HEK293 (cell line): ENCODE results near the gene HAT1.

Experiments used
- CTCF ChIA-PET: fragments of 350-600 bp; formaldehyde crosslinking; extraction: SDS; loops from one replicate; lab custom pipeline; 2021; ENCODE audit warnings: antibody characterized with exemption; lab: Yijun Ruan, JAX
- POLR2A ChIA-PET: fragments of 300-600 bp; formaldehyde crosslinking; extraction: SDS; loops from one replicate; lab custom pipeline; 2020; ENCODE audit warnings: antibody characterized with exemption, inconsistent platforms; lab: Yijun Ruan, JAX
- H3K27ac ChIP-seq: fragments of 200-500 bp; sonication (Bioruptor generic); 2 replicates; pipeline ENCODE4 v1.5.1; 2014; ENCODE audit warnings: low read depth, low read length, control low read depth, inconsistent platforms; ENCODE audit errors: extremely low read depth
- H3K36me3 ChIP-seq, 2 experiments: fragments of 200-500 bp in 1 of 2; sonication (Bioruptor generic) in 1 of 2; 1 replicate in 1 of 2; 2 replicates in 1 of 2; pipeline ENCODE4 v1.5.1; 2014 to 2017; ENCODE audit warnings: inconsistent platforms in 2 of 2, low read length in 2 of 2; ENCODE audit not compliant: control insufficient read depth in 2 of 2, insufficient read depth in 1 of 2
- H3K4me1 ChIP-seq: fragments of 200-500 bp; sonication (Bioruptor generic); 2 replicates; pipeline ENCODE4 v1.5.1; 2014; ENCODE audit warnings: mild to moderate bottlenecking, low read length, inconsistent platforms; ENCODE audit not compliant: control insufficient read depth, insufficient read depth
- H3K4me3 ChIP-seq: 2 replicates; pipeline ENCODE4 v1.5.1; 2011; ENCODE audit warnings: low read depth, mild to moderate bottlenecking, control low read depth, low read length, moderate library complexity
- H3K9me3 ChIP-seq: fragments of 200-500 bp; sonication (Bioruptor generic); 2 replicates; pipeline ENCODE4 v1.5.1; 2014; ENCODE audit warnings: low read depth, low read length, inconsistent platforms; ENCODE audit not compliant: control insufficient read depth, insufficient read depth
- GLIS2 ChIP-seq: fragments of 450-650 bp; formaldehyde crosslinking; IDR thresholded peaks from 2 replicates; pipeline ENCODE4 v1.5.1; 2016; ENCODE audit warnings: missing biosample characterization, missing genetic modification characterization
- KLF1 ChIP-seq: fragments of 450-650 bp; formaldehyde crosslinking; IDR thresholded peaks from 2 replicates; pipeline ENCODE4 v1.5.1; 2016; ENCODE audit warnings: missing biosample characterization, missing genetic modification characterization
- SALL2 ChIP-seq: fragments of 450-650 bp; formaldehyde crosslinking; IDR thresholded peaks from 2 replicates; pipeline ENCODE4 v1.5.0; 2017; ENCODE audit warnings: missing biosample characterization, mild to moderate bottlenecking, missing genetic modification characterization, borderline replicate concordance
- ZFP3 ChIP-seq: fragments of 450-650 bp; formaldehyde crosslinking; IDR thresholded peaks from 2 replicates; pipeline ENCODE4 v1.5.1; 2016; ENCODE audit warnings: low read depth, missing biosample characterization, missing genetic modification characterization
- ZFP37 ChIP-seq: fragments of 450-650 bp; formaldehyde crosslinking; IDR thresholded peaks from 2 replicates; pipeline ENCODE4 v1.5.1; 2016; ENCODE audit warnings: missing biosample characterization, missing genetic modification characterization
- ZNF133 ChIP-seq: fragments of 450-650 bp; formaldehyde crosslinking; IDR thresholded peaks from 2 replicates; pipeline ENCODE4 v1.5.1; 2016; ENCODE audit warnings: missing biosample characterization, missing genetic modification characterization
- ZNF146 ChIP-seq: fragments of 450-650 bp; formaldehyde crosslinking; IDR thresholded peaks from 2 replicates; pipeline ENCODE4 v1.5.1; 2016; ENCODE audit warnings: missing biosample characterization, missing genetic modification characterization
- ZNF23 ChIP-seq: fragments of 450-650 bp; formaldehyde crosslinking; IDR thresholded peaks from 2 replicates; pipeline ENCODE4 v1.5.1; 2016; ENCODE audit warnings: missing biosample characterization, missing genetic modification characterization, borderline replicate concordance
- ZNF501 ChIP-seq: fragments of 450-650 bp; formaldehyde crosslinking; IDR thresholded peaks from 2 replicates; pipeline ENCODE4 v1.5.1; 2016; ENCODE audit warnings: missing biosample characterization, missing genetic modification characterization
- ZNF510 ChIP-seq: fragments of 450-650 bp; formaldehyde crosslinking; IDR thresholded peaks from 2 replicates; pipeline ENCODE4 v1.5.1; 2018; ENCODE audit warnings: mild to moderate bottlenecking, missing genetic modification characterization, missing biosample characterization; ENCODE audit not compliant: insufficient replicate concordance
- ZNF623 ChIP-seq: fragments of 450-650 bp; formaldehyde crosslinking; IDR thresholded peaks from 2 replicates; pipeline ENCODE4 v1.5.1; 2016; ENCODE audit warnings: missing biosample characterization, missing genetic modification characterization
- ZNF776 ChIP-seq: fragments of 450-650 bp; formaldehyde crosslinking; IDR thresholded peaks from 2 replicates; pipeline ENCODE4 v1.5.0; 2017; ENCODE audit warnings: missing biosample characterization, missing genetic modification characterization, borderline replicate concordance
- ZNF830 ChIP-seq: fragments of 450-650 bp; IDR thresholded peaks from 2 replicates; pipeline ENCODE4 v1.5.0; 2018; ENCODE audit warnings: missing biosample characterization, missing genetic modification characterization, low read depth, mild to moderate bottlenecking, moderate library complexity
- TF ChIP-seq, protein P1 (sequence below): fragments of 450-650 bp; formaldehyde crosslinking; IDR thresholded peaks from 2 replicates; pipeline ENCODE4 v1.5.1; 2016; ENCODE audit warnings: missing biosample characterization, missing genetic modification characterization
- TF ChIP-seq, protein P2 (sequence below): fragments of 450-650 bp; formaldehyde crosslinking; IDR thresholded peaks from 2 replicates; pipeline ENCODE4 v1.5.1; 2016; ENCODE audit warnings: missing biosample characterization, missing genetic modification characterization
- TF ChIP-seq, protein P3 (sequence below): fragments of 450-650 bp; formaldehyde crosslinking; IDR thresholded peaks from 2 replicates; pipeline ENCODE4 v1.5.1; 2016; ENCODE audit warnings: missing biosample characterization, missing genetic modification characterization
- TF ChIP-seq, protein P4 (sequence below): fragments of 450-650 bp; formaldehyde crosslinking; IDR thresholded peaks from 2 replicates; pipeline ENCODE4 v1.5.1; 2017; ENCODE audit warnings: missing biosample characterization, missing genetic modification characterization
- TF ChIP-seq, protein P5 (sequence below): fragments of 450-650 bp; formaldehyde crosslinking; IDR thresholded peaks from 2 replicates; pipeline ENCODE4 v1.5.1; 2016; ENCODE audit warnings: missing biosample characterization, missing genetic modification characterization

Gene HAT1

DNA sequence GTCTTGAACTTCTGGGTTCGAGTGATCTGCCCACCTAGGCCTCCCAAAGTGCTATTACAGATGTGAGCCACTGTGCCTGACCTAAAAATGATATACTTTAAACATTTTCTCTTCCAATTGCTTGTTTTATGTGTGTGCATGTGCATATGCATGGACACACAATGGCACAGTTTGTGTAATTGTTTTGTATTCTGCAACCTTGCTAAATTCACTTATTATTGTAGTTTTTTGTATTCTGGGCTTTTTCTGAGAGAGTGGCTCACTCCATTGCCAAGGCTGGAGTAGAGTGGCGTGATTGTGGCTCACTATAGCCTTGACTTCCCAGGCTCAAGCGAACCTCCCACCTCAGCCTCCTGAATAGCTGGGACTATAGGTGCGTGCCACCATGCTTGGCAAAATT is 8.1 kb downstream of the HAT1 start:
- H3K4me3 ChIP-seq = no peak overlapping the region
- no peaks in the 10 kb centered on the region for H3K4me1 ChIP-seq
- H3K9me3 ChIP-seq = no peaks in the 10 kb centered on the region
- peaks cover 40 to 71% of the 10 kb centered on the region in 2 experiments for H3K36me3 ChIP-seq
- TF ChIP-seq ZNF510 (no peak), ZNF623 (tag by site-specific recombination) (no peak), ZFP3 (tag by site-specific recombination) (no peak), KLF1 (tag by site-specific recombination) (no peak), ZNF830 (tag by site-specific recombination) (no peak), ZNF146 (tag by site-specific recombination) (no peak), SALL2 (tag by site-specific recombination) (no peak), ZNF776 (tag by site-specific recombination) (no peak), ZNF501 (tag by site-specific recombination) (no peak), ZNF133 (tag by site-specific recombination) (no peak), ZNF23 (no peak), GLIS2 (tag by site-specific recombination) (no peak), ZFP37 (no peak)
- TF ChIP-seq, protein P1, sequence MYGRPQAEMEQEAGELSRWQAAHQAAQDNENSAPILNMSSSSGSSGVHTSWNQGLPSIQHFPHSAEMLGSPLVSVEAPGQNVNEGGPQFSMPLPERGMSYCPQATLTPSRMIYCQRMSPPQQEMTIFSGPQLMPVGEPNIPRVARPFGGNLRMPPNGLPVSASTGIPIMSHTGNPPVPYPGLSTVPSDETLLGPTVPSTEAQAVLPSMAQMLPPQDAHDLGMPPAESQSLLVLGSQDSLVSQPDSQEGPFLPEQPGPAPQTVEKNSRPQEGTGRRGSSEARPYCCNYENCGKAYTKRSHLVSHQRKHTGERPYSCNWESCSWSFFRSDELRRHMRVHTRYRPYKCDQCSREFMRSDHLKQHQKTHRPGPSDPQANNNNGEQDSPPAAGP = no peak
- TF ChIP-seq, protein P2, sequence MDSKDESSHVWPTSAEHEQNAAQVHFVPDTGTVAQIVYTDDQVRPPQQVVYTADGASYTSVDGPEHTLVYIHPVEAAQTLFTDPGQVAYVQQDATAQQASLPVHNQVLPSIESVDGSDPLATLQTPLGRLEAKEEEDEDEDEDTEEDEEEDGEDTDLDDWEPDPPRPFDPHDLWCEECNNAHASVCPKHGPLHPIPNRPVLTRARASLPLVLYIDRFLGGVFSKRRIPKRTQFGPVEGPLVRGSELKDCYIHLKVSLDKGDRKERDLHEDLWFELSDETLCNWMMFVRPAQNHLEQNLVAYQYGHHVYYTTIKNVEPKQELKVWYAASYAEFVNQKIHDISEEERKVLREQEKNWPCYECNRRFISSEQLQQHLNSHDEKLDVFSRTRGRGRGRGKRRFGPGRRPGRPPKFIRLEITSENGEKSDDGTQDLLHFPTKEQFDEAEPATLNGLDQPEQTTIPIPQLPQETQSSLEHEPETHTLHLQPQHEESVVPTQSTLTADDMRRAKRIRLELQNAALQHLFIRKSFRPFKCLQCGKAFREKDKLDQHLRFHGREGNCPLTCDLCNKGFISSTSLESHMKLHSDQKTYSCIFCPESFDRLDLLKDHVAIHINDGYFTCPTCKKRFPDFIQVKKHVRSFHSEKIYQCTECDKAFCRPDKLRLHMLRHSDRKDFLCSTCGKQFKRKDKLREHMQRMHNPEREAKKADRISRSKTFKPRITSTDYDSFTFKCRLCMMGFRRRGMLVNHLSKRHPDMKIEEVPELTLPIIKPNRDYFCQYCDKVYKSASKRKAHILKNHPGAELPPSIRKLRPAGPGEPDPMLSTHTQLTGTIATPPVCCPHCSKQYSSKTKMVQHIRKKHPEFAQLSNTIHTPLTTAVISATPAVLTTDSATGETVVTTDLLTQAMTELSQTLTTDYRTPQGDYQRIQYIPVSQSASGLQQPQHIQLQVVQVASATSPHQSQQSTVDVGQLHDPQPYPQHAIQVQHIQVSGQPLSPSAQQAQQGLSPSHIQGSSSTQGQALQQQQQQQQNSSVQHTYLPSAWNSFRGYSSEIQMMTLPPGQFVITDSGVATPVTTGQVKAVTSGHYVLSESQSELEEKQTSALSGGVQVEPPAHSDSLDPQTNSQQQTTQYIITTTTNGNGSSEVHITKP (tag by site-specific recombination) = no peak
- TF ChIP-seq, protein P3, sequence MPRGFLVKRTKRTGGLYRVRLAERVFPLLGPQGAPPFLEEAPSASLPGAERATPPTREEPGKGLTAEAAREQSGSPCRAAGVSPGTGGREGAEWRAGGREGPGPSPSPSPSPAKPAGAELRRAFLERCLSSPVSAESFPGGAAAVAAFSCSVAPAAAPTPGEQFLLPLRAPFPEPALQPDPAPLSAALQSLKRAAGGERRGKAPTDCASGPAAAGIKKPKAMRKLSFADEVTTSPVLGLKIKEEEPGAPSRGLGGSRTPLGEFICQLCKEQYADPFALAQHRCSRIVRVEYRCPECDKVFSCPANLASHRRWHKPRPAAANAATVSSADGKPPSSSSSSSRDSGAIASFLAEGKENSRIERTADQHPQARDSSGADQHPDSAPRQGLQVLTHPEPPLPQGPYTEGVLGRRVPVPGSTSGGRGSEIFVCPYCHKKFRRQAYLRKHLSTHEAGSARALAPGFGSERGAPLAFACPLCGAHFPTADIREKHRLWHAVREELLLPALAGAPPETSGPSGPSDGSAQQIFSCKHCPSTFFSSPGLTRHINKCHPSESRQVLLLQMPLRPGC = no peak
- TF ChIP-seq, protein P4, sequence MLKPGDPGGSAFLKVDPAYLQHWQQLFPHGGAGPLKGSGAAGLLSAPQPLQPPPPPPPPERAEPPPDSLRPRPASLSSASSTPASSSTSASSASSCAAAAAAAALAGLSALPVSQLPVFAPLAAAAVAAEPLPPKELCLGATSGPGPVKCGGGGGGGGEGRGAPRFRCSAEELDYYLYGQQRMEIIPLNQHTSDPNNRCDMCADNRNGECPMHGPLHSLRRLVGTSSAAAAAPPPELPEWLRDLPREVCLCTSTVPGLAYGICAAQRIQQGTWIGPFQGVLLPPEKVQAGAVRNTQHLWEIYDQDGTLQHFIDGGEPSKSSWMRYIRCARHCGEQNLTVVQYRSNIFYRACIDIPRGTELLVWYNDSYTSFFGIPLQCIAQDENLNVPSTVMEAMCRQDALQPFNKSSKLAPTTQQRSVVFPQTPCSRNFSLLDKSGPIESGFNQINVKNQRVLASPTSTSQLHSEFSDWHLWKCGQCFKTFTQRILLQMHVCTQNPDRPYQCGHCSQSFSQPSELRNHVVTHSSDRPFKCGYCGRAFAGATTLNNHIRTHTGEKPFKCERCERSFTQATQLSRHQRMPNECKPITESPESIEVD (tag by site-specific recombination) = no peak
- TF ChIP-seq, protein P5, sequence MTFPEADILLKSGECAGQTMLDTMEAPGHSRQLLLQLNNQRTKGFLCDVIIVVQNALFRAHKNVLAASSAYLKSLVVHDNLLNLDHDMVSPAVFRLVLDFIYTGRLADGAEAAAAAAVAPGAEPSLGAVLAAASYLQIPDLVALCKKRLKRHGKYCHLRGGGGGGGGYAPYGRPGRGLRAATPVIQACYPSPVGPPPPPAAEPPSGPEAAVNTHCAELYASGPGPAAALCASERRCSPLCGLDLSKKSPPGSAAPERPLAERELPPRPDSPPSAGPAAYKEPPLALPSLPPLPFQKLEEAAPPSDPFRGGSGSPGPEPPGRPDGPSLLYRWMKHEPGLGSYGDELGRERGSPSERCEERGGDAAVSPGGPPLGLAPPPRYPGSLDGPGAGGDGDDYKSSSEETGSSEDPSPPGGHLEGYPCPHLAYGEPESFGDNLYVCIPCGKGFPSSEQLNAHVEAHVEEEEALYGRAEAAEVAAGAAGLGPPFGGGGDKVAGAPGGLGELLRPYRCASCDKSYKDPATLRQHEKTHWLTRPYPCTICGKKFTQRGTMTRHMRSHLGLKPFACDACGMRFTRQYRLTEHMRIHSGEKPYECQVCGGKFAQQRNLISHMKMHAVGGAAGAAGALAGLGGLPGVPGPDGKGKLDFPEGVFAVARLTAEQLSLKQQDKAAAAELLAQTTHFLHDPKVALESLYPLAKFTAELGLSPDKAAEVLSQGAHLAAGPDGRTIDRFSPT (tag by site-specific recombination) = no peak
- no peak overlapping the region for H3K27ac ChIP-seq
- POLR2A ChIA-PET = no interaction called here
- CTCF ChIA-PET = no interaction called here
